Fibroblast of lung (primary cell): ENCODE measurements around the gene NT5E. TPM values are rescaled to one million over a fixed set of nuclear protein-coding genes. Genes with fewer than 3 reads are reported as not detected.

Source experiments
- DNase-seq, 2 donors: peaks; one replicate each; pipeline versions ENCODE4 v3.0.0 to v3.0.0-alpha.2; 2010; ENCODE audit warnings: low read depth in 2 of 2
- H2AFZ ChIP-seq: 2 replicates; pipeline ENCODE4 v1.5.1; 2012; ENCODE audit warnings: low read length, control low read depth, inconsistent platforms
- H3K27ac ChIP-seq: 2 replicates; pipeline ENCODE4 v1.5.1; 2011; ENCODE audit warnings: low read length, control low read depth; ENCODE audit not compliant: insufficient read depth
- H3K27me3 ChIP-seq: 2 replicates; pipeline ENCODE4 v1.5.1; 2011; ENCODE audit warnings: mild to moderate bottlenecking, low read length; ENCODE audit not compliant: control insufficient read depth, insufficient read depth
- H3K36me3 ChIP-seq: 2 replicates; pipeline ENCODE4 v1.5.1; 2011; ENCODE audit warnings: low read length; ENCODE audit not compliant: control insufficient read depth, insufficient read depth
- H3K4me1 ChIP-seq: 2 replicates; pipeline ENCODE4 v1.5.1; 2011; ENCODE audit warnings: low read length; ENCODE audit not compliant: control insufficient read depth, insufficient read depth; ENCODE audit errors: extremely low read depth
- H3K4me2 ChIP-seq: 2 replicates; pipeline ENCODE4 v1.5.1; 2011; ENCODE audit warnings: low read length, control low read depth; ENCODE audit not compliant: insufficient read depth; ENCODE audit errors: extremely low read depth
- H3K4me3 ChIP-seq, 4 experiments: fragments of 200-600 bp in 1 of 4; sonication (generic) in 1 of 4; replicated peaks in 1 of 4; 2 replicates each; pipeline ENCODE4 v1.5.1; 2011 to 2016; ENCODE audit warnings: low read length in 4 of 4, low read depth in 3 of 4, mild to moderate bottlenecking in 3 of 4, control low read depth in 2 of 4, inconsistent platforms in 1 of 4, mixed read lengths in 1 of 4; ENCODE audit not compliant: insufficient read depth in 1 of 4; ENCODE audit errors: control extremely low read depth in 1 of 4
- H3K79me2 ChIP-seq: 2 replicates; pipeline ENCODE4 v1.5.1; 2012; ENCODE audit warnings: mild to moderate bottlenecking, low read length, inconsistent platforms; ENCODE audit not compliant: control insufficient read depth, insufficient read depth
- H3K9ac ChIP-seq: 2 replicates; pipeline ENCODE4 v1.5.1; 2011; ENCODE audit warnings: mild to moderate bottlenecking, low read length, control low read depth; ENCODE audit not compliant: insufficient read depth
- H3K9me3 ChIP-seq: 2 replicates; pipeline ENCODE4 v1.5.1; 2012; ENCODE audit warnings: low read depth, low read length; ENCODE audit not compliant: control insufficient read depth, insufficient read depth
- H4K20me1 ChIP-seq: 2 replicates; pipeline ENCODE4 v1.5.1; 2011; ENCODE audit warnings: low read length; ENCODE audit not compliant: control insufficient read depth, insufficient read depth; ENCODE audit errors: extremely low read depth
- EZH2 ChIP-seq: IDR thresholded peaks from 2 replicates; pipeline ENCODE4 v1.5.1; 2012; ENCODE audit warnings: low read length, control low read depth, mild to moderate bottlenecking; ENCODE audit errors: missing control alignments
- polyA plus RNA-seq, 2 donors: library from polyadenylated mRNA; depleted of rRNA in 1 of 2; stranded (reverse) in 1 of 2; unstranded in 1 of 2; fragments of >200 nt; gene quantifications; 2 replicates each; pipeline ENCODE4 v1.2.1, GENCODE V29; 2011 to 2012; ENCODE audit warnings: missing spikeins in 1 of 2
- total RNA-seq: library from RNA; depleted of rRNA; stranded (reverse); fragments of >200 nt; gene quantifications from 2 replicates; pipeline ENCODE4 v1.2.1, GENCODE V29; 2014
- TF ChIP-seq, protein P1 (sequence below), 2 donors: IDR thresholded peaks in 1 of 2; conservative IDR thresholded peaks in 1 of 2; 1 replicate in 1 of 2; 2 replicates in 1 of 2; pipeline ENCODE4 v1.5.1; 2011 to 2012; ENCODE audit warnings: low read length in 2 of 2, control low read depth in 1 of 2, inconsistent platforms in 1 of 2, low read depth in 1 of 2, mild to moderate bottlenecking in 1 of 2

NT5E gene
- total and polyA plus RNA-seq, 2 donors (not counting 1 experiment from before 2014, with no cell fraction given) = 217 to 257 TPM

GRCh38 chr6:85460921-85461797, 11.3 kb downstream of the NT5E start:
- no peak overlapping the region for H3K9ac ChIP-seq
- H3K4me2 ChIP-seq = no peak overlapping the region
- no peak overlapping the region for H3K4me3 ChIP-seq
- TF ChIP-seq, protein P1, sequence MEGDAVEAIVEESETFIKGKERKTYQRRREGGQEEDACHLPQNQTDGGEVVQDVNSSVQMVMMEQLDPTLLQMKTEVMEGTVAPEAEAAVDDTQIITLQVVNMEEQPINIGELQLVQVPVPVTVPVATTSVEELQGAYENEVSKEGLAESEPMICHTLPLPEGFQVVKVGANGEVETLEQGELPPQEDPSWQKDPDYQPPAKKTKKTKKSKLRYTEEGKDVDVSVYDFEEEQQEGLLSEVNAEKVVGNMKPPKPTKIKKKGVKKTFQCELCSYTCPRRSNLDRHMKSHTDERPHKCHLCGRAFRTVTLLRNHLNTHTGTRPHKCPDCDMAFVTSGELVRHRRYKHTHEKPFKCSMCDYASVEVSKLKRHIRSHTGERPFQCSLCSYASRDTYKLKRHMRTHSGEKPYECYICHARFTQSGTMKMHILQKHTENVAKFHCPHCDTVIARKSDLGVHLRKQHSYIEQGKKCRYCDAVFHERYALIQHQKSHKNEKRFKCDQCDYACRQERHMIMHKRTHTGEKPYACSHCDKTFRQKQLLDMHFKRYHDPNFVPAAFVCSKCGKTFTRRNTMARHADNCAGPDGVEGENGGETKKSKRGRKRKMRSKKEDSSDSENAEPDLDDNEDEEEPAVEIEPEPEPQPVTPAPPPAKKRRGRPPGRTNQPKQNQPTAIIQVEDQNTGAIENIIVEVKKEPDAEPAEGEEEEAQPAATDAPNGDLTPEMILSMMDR (conservative IDR thresholded peaks at IDR 0.05 in 1 of 2, IDR thresholded peaks at IDR 0.05 in 1 of 2; ENCODE audit: low read depth in 1 of 2, low read length in 2 of 2) = no peak
- TF ChIP-seq EZH2 = no peak
- H3K36me3 ChIP-seq = no peaks in the 10 kb centered on the region
- peaks cover 66% of the 10 kb centered on the region for H3K79me2 ChIP-seq
- DNase-seq = peak; percentile 64 to 82
- H3K4me1 ChIP-seq = peaks cover 67% of the 10 kb centered on the region
- no peaks in the 10 kb centered on the region for H3K27me3 ChIP-seq
- no peaks in the 10 kb centered on the region for H3K9me3 ChIP-seq
- H3K27ac ChIP-seq = peak overlapping the region; percentile 49
- H4K20me1 ChIP-seq = no peaks in the 10 kb centered on the region
- no peak overlapping the region for H2AFZ ChIP-seq

DNA sequence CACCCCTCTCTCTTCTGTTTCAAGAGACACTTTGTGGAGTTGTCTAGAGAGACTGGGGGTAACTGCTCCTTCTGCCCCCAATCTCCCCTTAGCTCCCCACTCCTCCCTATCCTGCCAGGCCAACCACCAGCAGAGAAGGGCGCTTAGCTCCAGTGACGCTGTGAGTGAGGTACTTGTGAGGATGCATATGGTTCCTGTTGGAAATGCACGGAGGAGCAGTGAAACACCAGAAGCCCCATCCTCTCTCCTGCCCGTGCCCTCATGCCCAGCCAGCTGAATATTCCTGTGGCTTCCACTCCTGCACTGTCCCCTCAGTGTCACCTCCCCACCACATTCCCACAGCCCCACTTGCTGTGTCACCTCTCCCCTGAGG, 11.9 kb downstream of the NT5E start:
- peak overlapping the region; percentile 49 for H3K27ac ChIP-seq
- DNase-seq = no peak
- H3K4me1 ChIP-seq = peaks cover 64% of the 10 kb centered on the region
- no peak overlapping the region for H3K4me3 ChIP-seq
- TF ChIP-seq EZH2 = no peak
- TF ChIP-seq, protein P1 (conservative IDR thresholded peaks at IDR 0.05 in 1 of 2, IDR thresholded peaks at IDR 0.05 in 1 of 2; ENCODE audit: low read depth in 1 of 2, low read length in 2 of 2) = no peak
- H3K4me2 ChIP-seq = no peak overlapping the region
- no peak overlapping the region for H2AFZ ChIP-seq
- H3K36me3 ChIP-seq = no peaks in the 10 kb centered on the region
- peaks cover 66% of the 10 kb centered on the region for H3K79me2 ChIP-seq
- H3K9ac ChIP-seq = no peak overlapping the region
- H4K20me1 ChIP-seq = no peaks in the 10 kb centered on the region
- H3K9me3 ChIP-seq = no peaks in the 10 kb centered on the region
- H3K27me3 ChIP-seq = no peaks in the 10 kb centered on the region

GRCh38 chr6:85462673-85463072, 12.8 kb downstream of the NT5E start:
- Histone ChIP-seq H3K36me3 (peaks cover 3% of the 10 kb centered on the region), H3K27ac (peak overlapping the region; percentile 99), H3K79me2 (peaks cover 64% of the 10 kb centered on the region), H3K9ac (no peak overlapping the region), H3K27me3 (no peaks in the 10 kb centered on the region), H3K4me3 (no peak overlapping the region), H3K4me2 (no peak overlapping the region), H3K9me3 (no peaks in the 10 kb centered on the region), H4K20me1 (no peaks in the 10 kb centered on the region), H2AFZ (no peak overlapping the region), H3K4me1 (peaks cover 60% of the 10 kb centered on the region)
- no peak for DNase-seq
- no peak for TF ChIP-seq EZH2
- TF ChIP-seq, protein P1 (conservative IDR thresholded peaks at IDR 0.05 in 1 of 2, IDR thresholded peaks at IDR 0.05 in 1 of 2; ENCODE audit: low read depth in 1 of 2, low read length in 2 of 2) = no peak
